ENCODE results near the gene GARIN5B.

GARIN5B gene

GRCh38 chr19:55353803-55354697 lies 9.0 kb downstream of the GARIN5B start:
- peak overlapping the region; percentile 59 for H3K4me3 ChIP-seq (ENCODE audit: low read depth, low read length)
- H3K27me3 ChIP-seq (ENCODE audit: insufficient read depth, low read length): peaks cover 35% of the 10 kb centered on the region
- H3K79me2 ChIP-seq (ENCODE audit: control insufficient read depth, insufficient read depth, low read length, unreplicated experiment): no peaks in the 10 kb centered on the region
- H3K27ac ChIP-seq (ENCODE audit: low read depth, low read length): no peak overlapping the region
- H3K4me1 ChIP-seq (ENCODE audit: control insufficient read depth, insufficient read depth, low read length, unreplicated experiment): no peaks in the 10 kb centered on the region
- H2AFZ ChIP-seq (ENCODE audit: low read length, unreplicated experiment): no peak overlapping the region
- no peaks in the 10 kb centered on the region for H3K36me3 ChIP-seq (ENCODE audit: insufficient read depth, low read length)

- Histone ChIP-seq H2AFZ (ENCODE audit: low read length, unreplicated experiment) (no peak overlapping the region), H3K36me3 (ENCODE audit: insufficient read depth, low read length) (no peaks in the 10 kb centered on the region), H3K27me3 (ENCODE audit: insufficient read depth, low read length) (peaks cover 35% of the 10 kb centered on the region), H3K79me2 (ENCODE audit: control insufficient read depth, insufficient read depth, low read length, unreplicated experiment) (no peaks in the 10 kb centered on the region), H3K4me1 (ENCODE audit: control insufficient read depth, insufficient read depth, low read length, unreplicated experiment) (no peaks in the 10 kb centered on the region), H3K27ac (ENCODE audit: low read depth, low read length) (no peak overlapping the region), H3K4me3 (ENCODE audit: low read depth, low read length) (peak overlapping the region; percentile 59)
Observed at GRCh38 chr19:55353356-55353802, 9.7 kb downstream of the GARIN5B start.

- Histone ChIP-seq H3K4me1 (ENCODE audit: control insufficient read depth, insufficient read depth, low read length, unreplicated experiment) (no peaks in the 10 kb centered on the region), H3K36me3 (ENCODE audit: insufficient read depth, low read length) (no peaks in the 10 kb centered on the region), H3K27ac (ENCODE audit: low read depth, low read length) (no peak overlapping the region), H3K27me3 (ENCODE audit: insufficient read depth, low read length) (peaks cover 35% of the 10 kb centered on the region), H3K4me3 (ENCODE audit: low read depth, low read length) (no peak overlapping the region), H2AFZ (ENCODE audit: low read length, unreplicated experiment) (no peak overlapping the region), H3K79me2 (ENCODE audit: control insufficient read depth, insufficient read depth, low read length, unreplicated experiment) (no peaks in the 10 kb centered on the region)
Observed at GRCh38 chr19:55352549-55353145, 10.4 kb downstream of the GARIN5B start.

- Histone ChIP-seq H3K79me2 (ENCODE audit: control insufficient read depth, insufficient read depth, low read length, unreplicated experiment) (no peaks in the 10 kb centered on the region), H3K4me1 (ENCODE audit: control insufficient read depth, insufficient read depth, low read length, unreplicated experiment) (no peaks in the 10 kb centered on the region), H3K36me3 (ENCODE audit: insufficient read depth, low read length) (no peaks in the 10 kb centered on the region), H2AFZ (ENCODE audit: low read length, unreplicated experiment) (no peak overlapping the region), H3K4me3 (ENCODE audit: low read depth, low read length) (no peak overlapping the region), H3K27ac (ENCODE audit: low read depth, low read length) (no peak overlapping the region), H3K27me3 (ENCODE audit: insufficient read depth, low read length) (peaks cover 35% of the 10 kb centered on the region)
Observed at GRCh38 chr19:55352040-55352439, 11.0 kb downstream of the GARIN5B start.

- Histone ChIP-seq H3K27me3 (ENCODE audit: insufficient read depth, low read length) (peaks cover 35% of the 10 kb centered on the region), H3K79me2 (ENCODE audit: control insufficient read depth, insufficient read depth, low read length, unreplicated experiment) (no peaks in the 10 kb centered on the region), H3K36me3 (ENCODE audit: insufficient read depth, low read length) (no peaks in the 10 kb centered on the region), H2AFZ (ENCODE audit: low read length, unreplicated experiment) (no peak overlapping the region), H3K4me3 (ENCODE audit: low read depth, low read length) (no peak overlapping the region), H3K27ac (ENCODE audit: low read depth, low read length) (no peak overlapping the region), H3K4me1 (ENCODE audit: control insufficient read depth, insufficient read depth, low read length, unreplicated experiment) (no peaks in the 10 kb centered on the region)
Observed at GRCh38 chr19:55350620-55351315, 12.3 kb downstream of the GARIN5B start.

- H3K4me1 ChIP-seq (ENCODE audit: control insufficient read depth, insufficient read depth, low read length, unreplicated experiment): no peaks in the 10 kb centered on the region
- no peak overlapping the region for H2AFZ ChIP-seq (ENCODE audit: low read length, unreplicated experiment)
- H3K79me2 ChIP-seq (ENCODE audit: control insufficient read depth, insufficient read depth, low read length, unreplicated experiment): no peaks in the 10 kb centered on the region
- H3K27me3 ChIP-seq (ENCODE audit: insufficient read depth, low read length): peaks cover 17% of the 10 kb centered on the region
- H3K4me3 ChIP-seq (ENCODE audit: low read depth, low read length): no peak overlapping the region
- H3K36me3 ChIP-seq (ENCODE audit: insufficient read depth, low read length): no peaks in the 10 kb centered on the region
- no peak overlapping the region for H3K27ac ChIP-seq (ENCODE audit: low read depth, low read length)
Observed at GRCh38 chr19:55348317-55349034, 14.6 kb downstream of the GARIN5B start.

GRCh38 chr19:55347442-55348009 lies 15.5 kb downstream of the GARIN5B start:
- H3K27me3 ChIP-seq (ENCODE audit: insufficient read depth, low read length): peaks cover 8% of the 10 kb centered on the region
- H3K79me2 ChIP-seq (ENCODE audit: control insufficient read depth, insufficient read depth, low read length, unreplicated experiment): no peaks in the 10 kb centered on the region
- no peak overlapping the region for H3K27ac ChIP-seq (ENCODE audit: low read depth, low read length)
- H3K4me3 ChIP-seq (ENCODE audit: low read depth, low read length): no peak overlapping the region
- H3K36me3 ChIP-seq (ENCODE audit: insufficient read depth, low read length): no peaks in the 10 kb centered on the region
- no peak overlapping the region for H2AFZ ChIP-seq (ENCODE audit: low read length, unreplicated experiment)
- no peaks in the 10 kb centered on the region for H3K4me1 ChIP-seq (ENCODE audit: control insufficient read depth, insufficient read depth, low read length, unreplicated experiment)

- Histone ChIP-seq H3K36me3 (ENCODE audit: insufficient read depth, low read length) (no peaks in the 10 kb centered on the region), H2AFZ (ENCODE audit: low read length, unreplicated experiment) (no peak overlapping the region), H3K27me3 (ENCODE audit: insufficient read depth, low read length) (peaks cover 1% of the 10 kb centered on the region; the same call in 1 of the 2 replicates), H3K4me1 (ENCODE audit: control insufficient read depth, insufficient read depth, low read length, unreplicated experiment) (no peaks in the 10 kb centered on the region), H3K4me3 (ENCODE audit: low read depth, low read length) (no peak overlapping the region), H3K27ac (ENCODE audit: low read depth, low read length) (no peak overlapping the region), H3K79me2 (ENCODE audit: control insufficient read depth, insufficient read depth, low read length, unreplicated experiment) (no peaks in the 10 kb centered on the region)
Observed at GRCh38 chr19:55346725-55347441, 16.2 kb downstream of the GARIN5B start.

GRCh38 chr19:55345818-55346724 lies 17.0 kb downstream of the GARIN5B start:
- no peaks in the 10 kb centered on the region for H3K4me1 ChIP-seq (ENCODE audit: control insufficient read depth, insufficient read depth, low read length, unreplicated experiment)
- no peaks in the 10 kb centered on the region for H3K79me2 ChIP-seq (ENCODE audit: control insufficient read depth, insufficient read depth, low read length, unreplicated experiment)
- H3K4me3 ChIP-seq (ENCODE audit: low read depth, low read length): no peak overlapping the region
- H3K27ac ChIP-seq (ENCODE audit: low read depth, low read length): no peak overlapping the region
- no peaks in the 10 kb centered on the region for H3K36me3 ChIP-seq (ENCODE audit: insufficient read depth, low read length)
- H2AFZ ChIP-seq (ENCODE audit: low read length, unreplicated experiment): no peak overlapping the region
- H3K27me3 ChIP-seq (ENCODE audit: insufficient read depth, low read length): no peaks in the 10 kb centered on the region

Data from ACC112 (cell line).